ENCODE data around the gene ABCC11.

DNA sequence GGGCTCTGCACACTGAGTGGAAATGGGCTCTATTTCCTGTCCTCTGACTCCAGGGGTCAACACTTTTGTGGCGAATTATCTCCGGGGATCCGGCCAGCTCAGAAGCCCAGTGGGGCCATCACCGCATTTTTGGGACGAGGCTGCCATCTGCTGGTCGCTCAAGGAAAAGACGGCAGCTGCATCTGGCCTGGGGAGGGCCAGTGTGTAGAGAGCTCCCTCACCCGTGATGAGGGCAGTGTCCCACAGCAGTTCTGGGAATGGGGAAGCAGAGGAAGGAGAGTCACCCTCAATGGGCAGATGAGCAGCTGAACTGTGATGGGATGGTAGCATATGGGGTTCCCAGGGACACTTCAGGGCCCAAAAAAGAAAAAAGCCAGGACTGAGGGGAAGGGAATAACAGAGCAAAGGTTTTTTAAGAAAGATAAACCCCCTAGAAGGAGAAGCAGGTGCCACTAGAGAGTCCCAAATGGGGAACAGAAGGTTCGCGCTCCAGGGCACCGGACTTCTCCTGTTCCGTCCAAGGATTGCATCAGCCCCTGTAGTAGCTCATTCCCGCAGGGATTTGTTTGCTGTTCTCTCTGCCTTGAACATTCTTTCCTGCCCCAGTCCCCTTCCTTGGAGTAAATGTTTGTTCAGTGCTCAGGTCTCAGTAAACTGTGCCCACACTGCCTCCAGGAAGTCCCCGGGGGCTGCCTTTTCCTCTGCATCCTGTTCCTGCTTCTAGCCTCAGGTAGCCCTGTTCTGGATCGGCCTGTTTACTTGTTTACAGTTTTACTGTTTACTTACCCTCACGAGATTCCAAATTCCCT lies 82.2 kb downstream of the ABCC11 start:
- TF ChIP-seq, protein P1, sequence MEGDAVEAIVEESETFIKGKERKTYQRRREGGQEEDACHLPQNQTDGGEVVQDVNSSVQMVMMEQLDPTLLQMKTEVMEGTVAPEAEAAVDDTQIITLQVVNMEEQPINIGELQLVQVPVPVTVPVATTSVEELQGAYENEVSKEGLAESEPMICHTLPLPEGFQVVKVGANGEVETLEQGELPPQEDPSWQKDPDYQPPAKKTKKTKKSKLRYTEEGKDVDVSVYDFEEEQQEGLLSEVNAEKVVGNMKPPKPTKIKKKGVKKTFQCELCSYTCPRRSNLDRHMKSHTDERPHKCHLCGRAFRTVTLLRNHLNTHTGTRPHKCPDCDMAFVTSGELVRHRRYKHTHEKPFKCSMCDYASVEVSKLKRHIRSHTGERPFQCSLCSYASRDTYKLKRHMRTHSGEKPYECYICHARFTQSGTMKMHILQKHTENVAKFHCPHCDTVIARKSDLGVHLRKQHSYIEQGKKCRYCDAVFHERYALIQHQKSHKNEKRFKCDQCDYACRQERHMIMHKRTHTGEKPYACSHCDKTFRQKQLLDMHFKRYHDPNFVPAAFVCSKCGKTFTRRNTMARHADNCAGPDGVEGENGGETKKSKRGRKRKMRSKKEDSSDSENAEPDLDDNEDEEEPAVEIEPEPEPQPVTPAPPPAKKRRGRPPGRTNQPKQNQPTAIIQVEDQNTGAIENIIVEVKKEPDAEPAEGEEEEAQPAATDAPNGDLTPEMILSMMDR (IDR thresholded peaks at IDR 0.05): peak; percentile 87 to 93 (median 92)
- TF ChIP-seq POLR2A (IDR thresholded peaks at IDR 0.05): peak; percentile 49

Measured in right lobe of liver (tissue), 4 donors.